Measurements from ENCODE around the gene MADD.
"Not testable (repeated sequence)": the region's sequence is repeated elsewhere in the genome, so short reads cannot be mapped to it uniquely, and the experiment has no call there.

MADD gene

GRCh38 chr11:47326198-47326597, 56.3 kb downstream of the MADD start:
- no peak for FAIRE-seq

GRCh38 chr11:47327025-47327424, 57.1 kb downstream of the MADD start:
- no peak for FAIRE-seq

GRCh38 chr11:47327949-47328348, 58.0 kb downstream of the MADD start:
- no peak for FAIRE-seq

GRCh38 chr11:47328449-47329390, 58.8 kb downstream of the MADD start:
- no peak for FAIRE-seq

- no peak for FAIRE-seq
Measured at GRCh38 chr11:47329431-47329986, 59.6 kb downstream of the MADD start.

GRCh38 chr11:47329987-47330931, 60.3 kb downstream of the MADD start:
- no peak for FAIRE-seq

- no peak for FAIRE-seq
Measured at GRCh38 chr11:47331454-47332302, 61.7 kb downstream of the MADD start.

GRCh38 chr11:47332303-47332711, 62.4 kb downstream of the MADD start:
- FAIRE-seq = no peak

GRCh38 chr11:47332791-47333525, 63.0 kb downstream of the MADD start:
- no peak for FAIRE-seq

- no peak for FAIRE-seq
Measured at GRCh38 chr11:47333526-47333845, 63.6 kb downstream of the MADD start.

- FAIRE-seq = no peak
Measured at GRCh38 chr11:47333886-47334443, 64.0 kb downstream of the MADD start.

GRCh38 chr11:47334699-47335411, 64.9 kb downstream of the MADD start:
- not testable (repeated sequence) for FAIRE-seq

- FAIRE-seq = no peak
Measured at GRCh38 chr11:47335733-47336132, 65.8 kb downstream of the MADD start.

- no peak for FAIRE-seq
Measured at GRCh38 chr11:47336595-47336994, 66.7 kb downstream of the MADD start.

- no peak for FAIRE-seq
Measured at GRCh38 chr11:47337229-47337924, 67.4 kb downstream of the MADD start.

- FAIRE-seq = no peak
Measured at GRCh38 chr11:47338396-47339241, 68.7 kb downstream of the MADD start.

- FAIRE-seq = no peak
Measured at GRCh38 chr11:47340010-47340409, 70.1 kb downstream of the MADD start.

- FAIRE-seq = no peak
Measured at GRCh38 chr11:47340980-47341775, 71.2 kb downstream of the MADD start.
